HCT116 (cell line): Measurements from ENCODE around the gene CNTNAP5. TPM values are rescaled to one million over a fixed set of nuclear protein-coding genes. Genes with fewer than 3 reads are reported as not detected.

Experiments
- ATAC-seq: fragments of 200-7000 bp; cut with Tn5 transposase; 2 replicates; pipeline ENCODE4 v1.9.1; 2020; ENCODE audit warnings: mild to moderate bottlenecking, moderate library complexity
- BruUV-seq: library from RNA; stranded (reverse); fragments of 400-500 nt; replicated peaks from 2 replicates; lab custom pipeline; 2021; lab: Mats Ljungman, UMichigan
- CTCF ChIA-PET: fragments of 300-600 bp; sonication (Branson Sonifier 250); formaldehyde crosslinking; loops from one replicate; lab custom pipeline; 2021; ENCODE audit warnings: antibody characterized with exemption; lab: Charles Lee
- POLR2A ChIA-PET: fragments of 300-600, 350-600 bp; sonication (Branson Sonifier 250); formaldehyde crosslinking; loops from one replicate; lab custom pipeline; 2021; ENCODE audit warnings: antibody characterized with exemption; lab: Charles Lee
- RAD21 ChIA-PET, 2 experiments: fragments of 300-600 bp; sonication (Branson Sonifier 250); formaldehyde crosslinking; loops; one replicate each; lab custom pipeline; 2023; ENCODE audit warnings: low total read pairs in 2 of 2; ENCODE audit not compliant: uncharacterized antibody in 2 of 2, unreplicated experiment in 2 of 2, low non-redundant PET in 1 of 2; lab: Charles Lee
- DNase-seq: peaks from one replicate; pipeline ENCODE4 v3.0.0-alpha.2; 2010; ENCODE audit warnings: low read depth, low spot score
- H2AFZ ChIP-seq: fragments of 200-600 bp; shearing (Covaris generic), sonication (generic); 2 replicates; pipeline ENCODE4 v1.6.1; 2017; ENCODE audit warnings: low read depth, mixed run types, mixed read lengths, antibody characterized with exemption, low read length; ENCODE audit not compliant: poor library complexity, severe bottlenecking
- H3K27ac ChIP-seq: 2 replicates; pipeline ENCODE4 v1.5.1; 2012; ENCODE audit warnings: low read depth, low read length
- H3K27me3 ChIP-seq: fragments of 200-600 bp; sonication (generic); 2 replicates; pipeline ENCODE4 v1.6.1; 2016; ENCODE audit warnings: mixed run types, low read length, mixed read lengths; ENCODE audit not compliant: insufficient read depth
- H3K36me3 ChIP-seq, 2 experiments: fragments of 200-500 bp in 1 of 2; fragments of 200-600 bp in 1 of 2; sonication (Bioruptor generic) in 1 of 2; sonication (generic) in 1 of 2; 2 replicates each; pipeline versions ENCODE4 v1.5.1 to v1.6.1; 2014 to 2016; ENCODE audit warnings: low read length in 2 of 2, inconsistent platforms in 1 of 2, mixed read lengths in 1 of 2, mixed run types in 1 of 2; ENCODE audit not compliant: insufficient read depth in 2 of 2, control insufficient read depth in 1 of 2
- H3K4me1 ChIP-seq, 2 experiments: fragments of 200-600 bp in 1 of 2; sonication (generic) in 1 of 2; 2 replicates each; pipeline versions ENCODE4 v1.5.1 to v1.6.1; 2012 to 2017; ENCODE audit warnings: low read length in 2 of 2, inconsistent platforms in 1 of 2, mild to moderate bottlenecking in 1 of 2, mixed read lengths in 1 of 2, mixed run types in 1 of 2, moderate library complexity in 1 of 2; ENCODE audit not compliant: insufficient read depth in 2 of 2, control insufficient read depth in 1 of 2
- H3K4me2 ChIP-seq: fragments of 200-600 bp; sonication (generic); 2 replicates; pipeline ENCODE4 v1.6.1; 2017; ENCODE audit warnings: mixed run types, low read length, mixed read lengths
- H3K4me3 ChIP-seq, 2 experiments: fragments of 200-600 bp in 1 of 2; sonication (generic) in 1 of 2; replicated peaks in 1 of 2; 2 replicates each; pipeline ENCODE4 v1.5.1; 2011 to 2016; ENCODE audit warnings: low read length in 2 of 2, control low read depth in 1 of 2, low read depth in 1 of 2, mild to moderate bottlenecking in 1 of 2, mixed read lengths in 1 of 2, mixed run types in 1 of 2
- H3K79me2 ChIP-seq: fragments of 200-600 bp; sonication (generic); 2 replicates; pipeline ENCODE4 v1.6.1; 2017; ENCODE audit warnings: mild to moderate bottlenecking, mixed run types, low read length, moderate library complexity, mixed read lengths; ENCODE audit not compliant: insufficient read depth
- H3K9ac ChIP-seq: fragments of 200-600 bp; sonication (generic); 2 replicates; pipeline ENCODE4 v1.6.1; 2016; ENCODE audit warnings: low read length, mixed read lengths
- H3K9me2 ChIP-seq: fragments of 200-600 bp; sonication (generic), shearing (Covaris generic); 2 replicates; pipeline ENCODE4 v1.6.1; 2017; ENCODE audit warnings: mixed run types, mild to moderate bottlenecking, moderate library complexity; ENCODE audit not compliant: insufficient read depth
- H3K9me3 ChIP-seq, 2 experiments: fragments of 200-500 bp in 1 of 2; fragments of 200-600 bp in 1 of 2; sonication (Bioruptor generic) in 1 of 2; sonication (generic) in 1 of 2; 2 replicates each; pipeline ENCODE4 v1.6.1; 2014 to 2017; ENCODE audit warnings: low read length in 2 of 2, mixed read lengths in 2 of 2, inconsistent platforms in 1 of 2, low read depth in 1 of 2, mild to moderate bottlenecking in 1 of 2, mixed run types in 1 of 2, moderate library complexity in 1 of 2; ENCODE audit not compliant: control insufficient read depth in 1 of 2, insufficient read depth in 1 of 2
- H4K20me1 ChIP-seq: fragments of 200-600 bp; sonication (generic), shearing (Covaris generic); 2 replicates; pipeline ENCODE4 v1.6.1; 2017; ENCODE audit warnings: mixed run types, mild to moderate bottlenecking, moderate library complexity; ENCODE audit not compliant: insufficient read depth
- CBX3 ChIP-seq: IDR thresholded peaks from 2 replicates; pipeline ENCODE4 v1.6.1; 2012; ENCODE audit warnings: low read depth
- EZH2phosphoT487 ChIP-seq: fragments of 200-600 bp; IDR thresholded peaks from 2 replicates; pipeline ENCODE4 v1.6.1; 2018; ENCODE audit warnings: antibody characterized with exemption, borderline replicate concordance
- POLR2AphosphoS5 ChIP-seq: IDR thresholded peaks from 2 replicates; pipeline ENCODE4 v1.6.1; 2011; ENCODE audit warnings: mild to moderate bottlenecking, low read depth, low read length, moderate library complexity
- SRF ChIP-seq: IDR thresholded peaks from 2 replicates; pipeline ENCODE4 v1.6.1; 2012; ENCODE audit warnings: low read depth
- TCF7L2 ChIP-seq: IDR thresholded peaks from 2 replicates; pipeline ENCODE4 v1.7.0; 2011; ENCODE audit warnings: borderline replicate concordance, inconsistent platforms; ENCODE audit not compliant: insufficient read depth, insufficient read length; ENCODE audit errors: extremely low read depth
- ZFX ChIP-seq: fragments of 450-650 bp; IDR thresholded peaks from 2 replicates; pipeline ENCODE4 v1.6.1; 2017
- ZNF274 ChIP-seq: fragments of 200-500 bp; sonication (Bioruptor generic); IDR thresholded peaks from 2 replicates; pipeline ENCODE4 v1.6.1; 2014; ENCODE audit warnings: mild to moderate bottlenecking, low read depth, low read length, inconsistent platforms
- intact Hi-C: fragments of 100-400 bp; cut with micrococcal nuclease; formaldehyde crosslinking; loops from 2 replicates; pipeline ENCODE4 v1.10.0; 2022
- total RNA-seq: library from RNA; stranded (reverse); gene quantifications from one replicate; pipeline ENCODE4 v1.2.1, GENCODE V29; 2021; ENCODE audit not compliant: unreplicated experiment
- TF ChIP-seq, protein P1 (sequence below): IDR thresholded peaks from 2 replicates; pipeline ENCODE4 v1.6.1; 2012
- TF ChIP-seq, protein P2 (sequence below): IDR thresholded peaks from 2 replicates; pipeline ENCODE4 v1.6.1; 2012
- TF ChIP-seq, protein P3 (sequence below), 3 experiments: fragments of 200-600 bp in 1 of 3; sonication (generic) in 1 of 3; IDR thresholded peaks in 2 of 3; conservative IDR thresholded peaks in 1 of 3; 2 replicates each; pipeline ENCODE4 v1.5.1; 2012 to 2017; ENCODE audit warnings: low read depth in 2 of 3, low read length in 2 of 3, antibody characterized with exemption in 1 of 3, borderline replicate concordance in 1 of 3, control low read depth in 1 of 3, mild to moderate bottlenecking in 1 of 3, mixed read lengths in 1 of 3, mixed run types in 1 of 3, moderate library complexity in 1 of 3; ENCODE audit not compliant: insufficient read depth in 1 of 3

Gene CNTNAP5
- total RNA-seq, 1 experiment from 2014 or later = not detected

DNA sequence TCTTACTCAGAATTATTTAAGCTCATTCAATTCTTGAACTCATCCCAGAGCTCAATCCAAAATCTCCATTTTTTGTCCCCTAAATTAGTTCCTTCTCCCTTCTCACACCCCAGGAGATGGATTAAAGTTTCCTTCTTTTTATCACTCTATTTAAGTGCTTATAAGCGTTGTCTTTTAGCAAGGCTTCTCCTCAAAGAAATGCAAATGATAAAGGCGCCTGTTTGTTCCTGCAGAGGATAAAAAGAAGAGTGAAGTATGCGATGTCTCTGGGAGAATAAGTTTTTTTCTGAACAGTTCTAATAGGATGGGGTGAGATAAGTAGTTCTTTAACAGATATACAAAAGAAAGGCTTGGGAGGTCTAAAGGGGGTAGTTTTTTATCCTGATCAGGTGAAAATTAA lies 303.3 kb downstream of the CNTNAP5 start:
- ATAC-seq = no peak
- H3K4me1 ChIP-seq = no peaks in the 10 kb centered on the region
- no peak overlapping the region for H2AFZ ChIP-seq
- H3K9me3 ChIP-seq = peaks cover 9 to 18% of the 10 kb centered on the region in 2 experiments; a peak in 2 of 4 replicates
- no peaks in the 10 kb centered on the region for H3K9me2 ChIP-seq
- ChIA-PET CTCF (no interaction called here), POLR2A (no interaction called here), RAD21 (no interaction called here)
- no peak overlapping the region for H3K9ac ChIP-seq
- BruUV-seq = no TSS peak
- H4K20me1 ChIP-seq = no peaks in the 10 kb centered on the region
- H3K4me3 ChIP-seq = no peak overlapping the region
- H3K27ac ChIP-seq = no peak overlapping the region
- intact Hi-C loops = no loop called here
- H3K36me3 ChIP-seq = no peaks in the 10 kb centered on the region
- no peak for TF ChIP-seq ZNF274
- no peak for TF ChIP-seq TCF7L2
- TF ChIP-seq ZFX = no peak
- TF ChIP-seq CBX3 = no peak
- TF ChIP-seq, protein P1, sequence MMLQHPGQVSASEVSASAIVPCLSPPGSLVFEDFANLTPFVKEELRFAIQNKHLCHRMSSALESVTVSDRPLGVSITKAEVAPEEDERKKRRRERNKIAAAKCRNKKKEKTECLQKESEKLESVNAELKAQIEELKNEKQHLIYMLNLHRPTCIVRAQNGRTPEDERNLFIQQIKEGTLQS = no peak
- TF ChIP-seq, protein P2, sequence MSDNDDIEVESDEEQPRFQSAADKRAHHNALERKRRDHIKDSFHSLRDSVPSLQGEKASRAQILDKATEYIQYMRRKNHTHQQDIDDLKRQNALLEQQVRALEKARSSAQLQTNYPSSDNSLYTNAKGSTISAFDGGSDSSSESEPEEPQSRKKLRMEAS = no peak
- TF ChIP-seq SRF = no peak
- TF ChIP-seq POLR2AphosphoS5 = no peak
- TF ChIP-seq, protein P3, sequence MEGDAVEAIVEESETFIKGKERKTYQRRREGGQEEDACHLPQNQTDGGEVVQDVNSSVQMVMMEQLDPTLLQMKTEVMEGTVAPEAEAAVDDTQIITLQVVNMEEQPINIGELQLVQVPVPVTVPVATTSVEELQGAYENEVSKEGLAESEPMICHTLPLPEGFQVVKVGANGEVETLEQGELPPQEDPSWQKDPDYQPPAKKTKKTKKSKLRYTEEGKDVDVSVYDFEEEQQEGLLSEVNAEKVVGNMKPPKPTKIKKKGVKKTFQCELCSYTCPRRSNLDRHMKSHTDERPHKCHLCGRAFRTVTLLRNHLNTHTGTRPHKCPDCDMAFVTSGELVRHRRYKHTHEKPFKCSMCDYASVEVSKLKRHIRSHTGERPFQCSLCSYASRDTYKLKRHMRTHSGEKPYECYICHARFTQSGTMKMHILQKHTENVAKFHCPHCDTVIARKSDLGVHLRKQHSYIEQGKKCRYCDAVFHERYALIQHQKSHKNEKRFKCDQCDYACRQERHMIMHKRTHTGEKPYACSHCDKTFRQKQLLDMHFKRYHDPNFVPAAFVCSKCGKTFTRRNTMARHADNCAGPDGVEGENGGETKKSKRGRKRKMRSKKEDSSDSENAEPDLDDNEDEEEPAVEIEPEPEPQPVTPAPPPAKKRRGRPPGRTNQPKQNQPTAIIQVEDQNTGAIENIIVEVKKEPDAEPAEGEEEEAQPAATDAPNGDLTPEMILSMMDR (IDR thresholded peaks at IDR 0.05 in 2 of 3, conservative IDR thresholded peaks at IDR 0.05 in 1 of 3; ENCODE audit: borderline replicate concordance in 1 of 3, insufficient read depth in 1 of 3, low read depth in 2 of 3, low read length in 2 of 3) = no peak
- TF ChIP-seq EZH2phosphoT487 = no peak
- H3K27me3 ChIP-seq = no peaks in the 10 kb centered on the region
- no peak for DNase-seq
- H3K4me2 ChIP-seq = no peak overlapping the region
- H3K79me2 ChIP-seq = no peaks in the 10 kb centered on the region
